Fibroblast of villous mesenchyme (primary cell): ENCODE measurements around the gene FYN. TPM values are rescaled to one million over a fixed set of nuclear protein-coding genes. Genes with fewer than 3 reads are reported as not detected.
A peak's percentile ranks its signal among the peaks of the same experiment; 100 is the strongest.

ENCODE experiments used
- DNase-seq: peaks from one replicate; pipeline ENCODE4 v3.0.0-alpha.2; 2010; ENCODE audit warnings: low read depth
- H3K4me3 ChIP-seq: 2 replicates; pipeline ENCODE4 v1.5.1; 2011; ENCODE audit warnings: low read depth, mild to moderate bottlenecking, low read length
- CTCF ChIP-seq: IDR thresholded peaks from 2 replicates; pipeline ENCODE4 v1.5.1; 2012; ENCODE audit warnings: low read depth, mild to moderate bottlenecking, low read length; ENCODE audit not compliant: insufficient read depth
- total RNA-seq: library from RNA; depleted of rRNA; stranded (reverse); fragments of >200 nt; gene quantifications from 2 replicates; pipeline ENCODE4 v1.2.3, GENCODE V29; 2012

The FYN gene
- total RNA-seq, 1 donor: 26.8 TPM

- no peak for DNase-seq
- no peak overlapping the region for H3K4me3 ChIP-seq
These were observed 102.8 kb downstream of the FYN start for GRCh38 chr6:111770263-111771093.

GRCh38 chr6:111769365-111770152, 103.7 kb downstream of the FYN start:
- H3K4me3 ChIP-seq: no peak overlapping the region
- no peak for DNase-seq
- TF ChIP-seq CTCF: no peak

More at GRCh38 chr6:111770263-111771093, 102.8 kb downstream of the FYN start:
- no peak for TF ChIP-seq CTCF

GRCh38 chr6:111768431-111768770, 104.9 kb downstream of the FYN start:
- no peak for TF ChIP-seq CTCF
- DNase-seq: no peak
- H3K4me3 ChIP-seq: no peak overlapping the region

GRCh38 chr6:111767752-111768430, 105.4 kb downstream of the FYN start:
- H3K4me3 ChIP-seq: no peak overlapping the region
- no peak for TF ChIP-seq CTCF
- no peak for DNase-seq

- no peak for TF ChIP-seq CTCF
- peak; percentile 56 for DNase-seq
- no peak overlapping the region for H3K4me3 ChIP-seq
These were observed 106.9 kb downstream of the FYN start for GRCh38 chr6:111766201-111766857.

GRCh38 chr6:111765763-111766162, 107.5 kb downstream of the FYN start:
- DNase-seq: no peak
- no peak for TF ChIP-seq CTCF
- no peak overlapping the region for H3K4me3 ChIP-seq
